K562 (cell line): Measurements from ENCODE around the gene TXN2. TPM values are rescaled to one million over a fixed set of nuclear protein-coding genes. Genes with fewer than 3 reads are reported as not detected.

ENCODE experiments used
- BRF1 ChIP-seq: IDR thresholded peaks from 3 replicates; pipeline ENCODE4 v1.6.1; 2011; ENCODE audit warnings: borderline replicate concordance, mild to moderate bottlenecking; ENCODE audit not compliant: insufficient read length; ENCODE audit errors: extremely low read depth
- E2F6 ChIP-seq, 2 experiments: IDR thresholded peaks; 2 replicates each; pipeline ENCODE4 v1.6.1; 2011; ENCODE audit warnings: borderline replicate concordance in 1 of 2, control low read depth in 1 of 2, low read depth in 1 of 2, low read length in 1 of 2, mild to moderate bottlenecking in 1 of 2, mixed read lengths in 1 of 2, moderate library complexity in 1 of 2; ENCODE audit not compliant: insufficient read depth in 1 of 2, insufficient read length in 1 of 2, poor library complexity in 1 of 2, severe bottlenecking in 1 of 2; ENCODE audit errors: extremely low read depth in 1 of 2
- ELF1 ChIP-seq: fragments of 200-800 bp; sonication (Bioruptor generic); IDR thresholded peaks from 2 replicates; pipeline ENCODE4 v1.6.1; 2016; ENCODE audit warnings: missing genetic modification characterization, missing compliant biosample characterization
- ELK3 ChIP-seq: fragments of 450-650 bp; formaldehyde crosslinking; IDR thresholded peaks from 2 replicates; pipeline ENCODE4 v1.4.0; 2020; ENCODE audit warnings: mild to moderate bottlenecking
- ESRRA ChIP-seq: fragments of 450-650 bp; IDR thresholded peaks from 2 replicates; pipeline ENCODE4 v1.6.1; 2014; ENCODE audit warnings: low read depth, mild to moderate bottlenecking, moderate library complexity, borderline replicate concordance
- FUS ChIP-seq: fragments of 200-400 bp; formaldehyde crosslinking; optimal IDR thresholded peaks from 2 replicates; pipeline ENCODE3; 2017; ENCODE audit warnings: low read depth, low read length
- HDAC8 ChIP-seq: fragments of 450-650 bp; IDR thresholded peaks from 2 replicates; pipeline ENCODE4 v1.6.1; 2016; ENCODE audit warnings: mild to moderate bottlenecking, missing genetic modification characterization, moderate library complexity, missing compliant biosample characterization
- HNRNPH1 ChIP-seq: fragments of 200-400 bp; formaldehyde crosslinking; optimal IDR thresholded peaks from 2 replicates; pipeline ENCODE3; 2017; ENCODE audit warnings: low read depth, mild to moderate bottlenecking, low read length, moderate library complexity
- HNRNPUL1 ChIP-seq: fragments of 200-400 bp; formaldehyde crosslinking; IDR thresholded peaks from 2 replicates; pipeline ENCODE4 v1.6.1; 2017; ENCODE audit warnings: low read length
- KDM2B ChIP-seq: fragments of 250-450 bp; sonication (Bioruptor Pico); IDR thresholded peaks from 2 replicates; pipeline ENCODE4 v1.8.0; 2021; ENCODE audit warnings: mild to moderate bottlenecking, moderate library complexity
- KHSRP ChIP-seq: fragments of 450-650 bp; IDR thresholded peaks from 2 replicates; pipeline ENCODE4 v1.6.1; 2017
- KLF6 ChIP-seq: fragments of 250-450 bp; sonication (Bioruptor Pico); IDR thresholded peaks from 2 replicates; pipeline ENCODE4 v1.4.0; 2020; ENCODE audit warnings: mild to moderate bottlenecking, moderate library complexity, borderline replicate concordance
- LCOR ChIP-seq: sonication (generic); formaldehyde crosslinking; IDR thresholded peaks from 2 replicates; pipeline ENCODE4 v1.8.0; 2022; ENCODE audit warnings: mild to moderate bottlenecking, missing genetic modification reagents
- LEF1 ChIP-seq: fragments of 450-650 bp; IDR thresholded peaks from 2 replicates; pipeline ENCODE4 v1.6.1; 2016; ENCODE audit warnings: mild to moderate bottlenecking
- MIER1 ChIP-seq: fragments of 450-650 bp; IDR thresholded peaks from 2 replicates; pipeline ENCODE4 v1.6.1; 2016; ENCODE audit warnings: antibody characterized with exemption, mild to moderate bottlenecking, low read depth
- PHF8 ChIP-seq: fragments of 200-600 bp; sonication (generic); IDR thresholded peaks from 2 replicates; pipeline ENCODE4 v1.6.1; 2012; ENCODE audit warnings: mixed run types, mild to moderate bottlenecking, inconsistent platforms, low read length, moderate library complexity, borderline replicate concordance
- SRSF7 ChIP-seq: fragments of 200-400 bp; formaldehyde crosslinking; optimal IDR thresholded peaks from 2 replicates; pipeline ENCODE3; 2017; ENCODE audit warnings: mild to moderate bottlenecking, low read depth, low read length
- THRB ChIP-seq: fragments of 450-650 bp; formaldehyde crosslinking; conservative IDR thresholded peaks from 2 replicates; pipeline ENCODE4 v1.4.0; 2022; ENCODE audit warnings: mild to moderate bottlenecking, missing genetic modification characterization
- YBX1 ChIP-seq: fragments of 450-650 bp; IDR thresholded peaks from 2 replicates; pipeline ENCODE4 v1.7.1; 2016; ENCODE audit warnings: mild to moderate bottlenecking
- ZNF197 ChIP-seq: fragments of 200-800 bp; sonication (Bioruptor generic); IDR thresholded peaks from 2 replicates; pipeline ENCODE4 v1.6.1; 2016; ENCODE audit warnings: low read depth, missing genetic modification characterization, missing compliant biosample characterization
- ZNF41 ChIP-seq: fragments of 250-450 bp; sonication (Bioruptor Pico); conservative IDR thresholded peaks from 2 replicates; pipeline ENCODE4 v1.4.0; 2020; ENCODE audit warnings: mild to moderate bottlenecking
- ZNF583 ChIP-seq: fragments of 250-450 bp; sonication (Bioruptor Pico); IDR thresholded peaks from 2 replicates; pipeline ENCODE4 v1.4.0; 2020
- ZNF766 ChIP-seq: fragments of 200-800 bp; sonication (Bioruptor generic); conservative IDR thresholded peaks from 2 replicates; pipeline ENCODE4 v1.6.1; 2016; ENCODE audit warnings: missing genetic modification characterization, missing compliant biosample characterization
- ZNF77 ChIP-seq: fragments of 250-450 bp; sonication (Bioruptor Pico); IDR thresholded peaks from 2 replicates; pipeline ENCODE4 v1.5.0; 2020
- polyA plus RNA-seq, 8 experiments: library from polyadenylated mRNA; depleted of rRNA in 4 of 8; stranded (reverse) in 5 of 8; unstranded in 3 of 8; fragments of >200 nt; fragmentation: Nextera tagmentation in 2 of 8; fragmentation: Illumina TruSeq in 1 of 8; extraction: Ambion mirVana in 2 of 8; extraction: Trizol in 1 of 8; gene quantifications; 2 replicates each; pipeline versions ENCODE4 v1.2.1 to v1.2.3, GENCODE V29; 2011 to 2014; ENCODE audit warnings: inconsistent platforms in 1 of 8, missing spikeins in 1 of 8
- total RNA-seq, 7 experiments: library from RNA; depleted of rRNA in 6 of 7; stranded (reverse); fragments of >200 nt in 6 of 7; fragmentation: Illumina TruSeq in 2 of 7; extraction: Trizol in 2 of 7; gene quantifications; 2 replicates each; pipeline versions ENCODE4 v1.2.1 to v1.2.3, GENCODE V29; 2011 to 2021; ENCODE audit warnings: low replicate concordance in 1 of 7

The TXN2 gene
- total and polyA plus RNA-seq, 9 of the 15 experiments (the other 6 are each of a cell fraction or from before 2014, with no cell fraction given): 48.5 to 399 (median 118) TPM

- TF ChIP-seq THRB (CRISPR knock-in tag) (no peak), HNRNPH1 (no peak), HNRNPUL1 (no peak), ESRRA (no peak; the same call in none of the 2 replicates), KDM2B (CRISPR knock-in tag) (no peak), LEF1 (peak; percentile 26; the same call in 1 of the 2 replicates), YBX1 (no peak), KHSRP (no peak), SRSF7 (no peak), ZNF583 (CRISPR knock-in tag) (no peak), HDAC8 (tag) (no peak), E2F6 (IDR thresholded peaks at IDR 0.05; ENCODE audit: borderline replicate concordance in 1 of 2, extremely low read depth in 1 of 2, insufficient read depth in 1 of 2, insufficient read length in 1 of 2, low read depth in 1 of 2, low read length in 1 of 2, poor library complexity in 1 of 2, severe bottlenecking in 1 of 2) (peak; percentile 70 to 77), ZNF41 (CRISPR knock-in tag) (no peak), PHF8 (peak; percentile 97), FUS (no peak), ZNF766 (CRISPR knock-in tag) (peak; percentile 18; the same call in 1 of the 2 replicates), LCOR (peak; percentile 60), MIER1 (no peak), ELF1 (tag) (peak; percentile 98), BRF1 (no peak), KLF6 (CRISPR knock-in tag) (no peak), ELK3 (CRISPR knock-in tag) (no peak), ZNF197 (CRISPR knock-in tag) (peak; percentile 70; the same call in 1 of the 2 replicates), ZNF77 (CRISPR knock-in tag) (no peak)
Observed at GRCh38 chr22:36528795-36529751, 47.6 kb upstream of the TXN2 start, which contains the start of gene EIF3D (continued).
